K562 (cell line): Measurements from ENCODE around the gene CHN2. TPM values are rescaled to one million over a fixed set of nuclear protein-coding genes. Genes with fewer than 3 reads are reported as not detected.

Experiments used
- ATAC-seq: fragments of 200-7000 bp; cut with Tn5 transposase; 3 replicates; pipeline ENCODE4 v1.9.1; 2020; ENCODE audit warnings: moderate library complexity
- BruUV-seq: library from RNA; stranded (reverse); fragments of 400-500 nt; replicated peaks from 2 replicates; lab custom pipeline; 2021; lab: Mats Ljungman, UMichigan
- CTCF ChIA-PET: fragments of 300-600 bp; formaldehyde crosslinking; extraction: SDS; loops from one replicate; lab custom pipeline; 2021; ENCODE audit warnings: low intra/inter-chr PET ratio; lab: Yijun Ruan, JAX
- POLR2A ChIA-PET: fragments of 300-600, 350-650 bp; sonication (Branson Sonifier 250); formaldehyde crosslinking; extraction: SDS; loops from one replicate; lab custom pipeline; 2021; ENCODE audit warnings: antibody characterized with exemption, inconsistent platforms; lab: Yijun Ruan, JAX
- DNase-seq, 4 experiments: peaks; one replicate each; pipeline versions ENCODE4 v3.0.0 to v3.0.0-alpha.2; 2011 to 2018; ENCODE audit warnings: low spot score in 3 of 4, mixed read lengths in 3 of 4; ENCODE audit errors: extremely low read depth in 1 of 4
- FAIRE-seq: peaks from 2 replicates; lab custom pipeline; 2011; peaks lifted over from hg19 to GRCh38; lab: Jason Lieb, UNC
- H2AFZ ChIP-seq: 2 replicates; pipeline ENCODE4 v1.6.0; 2011; ENCODE audit warnings: low read depth, low read length, control low read depth, inconsistent platforms
- H3K27ac ChIP-seq: fragments of 200-600 bp; 3 replicates; pipeline ENCODE4 v1.8.0; 2011; ENCODE audit warnings: low read depth, mild to moderate bottlenecking, control low read depth, inconsistent platforms, low read length, moderate library complexity, mixed read lengths; ENCODE audit errors: extremely low read depth
- H3K27me3 ChIP-seq, 2 experiments: fragments of 300-600 bp in 1 of 2; 2 replicates in 1 of 2; 3 replicates in 1 of 2; pipeline versions ENCODE4 v1.6.0 to v1.8.0; 2011; ENCODE audit warnings: inconsistent platforms in 2 of 2, low read length in 2 of 2, mild to moderate bottlenecking in 1 of 2, mixed read lengths in 1 of 2, moderate library complexity in 1 of 2; ENCODE audit not compliant: control insufficient read depth in 2 of 2, insufficient read depth in 2 of 2
- H3K36me3 ChIP-seq: fragments of 300-600 bp; 3 replicates; pipeline ENCODE4 v1.8.0; 2011; ENCODE audit warnings: mild to moderate bottlenecking, low read length, inconsistent platforms; ENCODE audit not compliant: control insufficient read depth, insufficient read depth
- H3K4me1 ChIP-seq, 2 experiments: fragments of 200-600 bp in 1 of 2; replicated peaks in 1 of 2; 2 replicates in 1 of 2; 3 replicates in 1 of 2; pipeline versions ENCODE4 v1.5.1 to v1.8.0; 2011; ENCODE audit warnings: inconsistent platforms in 2 of 2, low read length in 2 of 2, mild to moderate bottlenecking in 1 of 2, mixed read lengths in 1 of 2, moderate library complexity in 1 of 2; ENCODE audit not compliant: control insufficient read depth in 2 of 2, insufficient read depth in 2 of 2
- H3K4me2 ChIP-seq: 2 replicates; pipeline ENCODE4 v1.6.1; 2011; ENCODE audit warnings: low read length, control low read depth, inconsistent platforms, mixed read lengths; ENCODE audit not compliant: insufficient read depth
- H3K4me3 ChIP-seq: fragments of 200-600 bp; sonication (generic), shearing (Covaris generic); 2 replicates; pipeline ENCODE4 v1.5.1; 2016; ENCODE audit warnings: control low read depth, inconsistent platforms
- H3K79me2 ChIP-seq: fragments of 200-600 bp; 3 replicates; pipeline ENCODE4 v1.8.0; 2011; ENCODE audit warnings: low read length, inconsistent platforms; ENCODE audit not compliant: control insufficient read depth, insufficient read depth
- H3K9ac ChIP-seq, 2 experiments: 2 replicates each; pipeline versions ENCODE4 v1.6.0 to v1.6.1; 2011; ENCODE audit warnings: low read depth in 2 of 2, low read length in 2 of 2, control low read depth in 1 of 2, inconsistent platforms in 1 of 2, mild to moderate bottlenecking in 1 of 2, mixed read lengths in 1 of 2; ENCODE audit not compliant: insufficient read depth in 1 of 2
- H3K9me1 ChIP-seq: one replicate; pipeline ENCODE4 v1.6.0; 2011; ENCODE audit warnings: inconsistent platforms, mild to moderate bottlenecking, low read length, moderate library complexity; ENCODE audit not compliant: control insufficient read depth, insufficient read depth
- H3K9me3 ChIP-seq: replicated peaks from 2 replicates; pipeline ENCODE4 v1.5.1; 2011; ENCODE audit warnings: low read depth, low read length, inconsistent platforms; ENCODE audit not compliant: control insufficient read depth, insufficient read depth
- H4K20me1 ChIP-seq: replicated peaks from 2 replicates; pipeline ENCODE4 v1.6.1; 2011; ENCODE audit warnings: low read length, inconsistent platforms, mixed read lengths; ENCODE audit not compliant: control insufficient read depth, insufficient read depth
- CEBPG ChIP-seq, 3 experiments: fragments of 200-800 bp in 1 of 3; sonication (Bioruptor generic) in 1 of 3; sonication (generic) in 1 of 3; formaldehyde crosslinking in 1 of 3; IDR thresholded peaks in 2 of 3; conservative IDR thresholded peaks in 1 of 3; 2 replicates each; pipeline versions ENCODE4 v1.6.1 to v1.8.0; 2016 to 2022; ENCODE audit warnings: missing compliant biosample characterization in 2 of 3, missing genetic modification characterization in 2 of 3, mild to moderate bottlenecking in 1 of 3, missing genetic modification reagents in 1 of 3
- GATA2 ChIP-seq: sonication (generic); formaldehyde crosslinking; IDR thresholded peaks from 2 replicates; pipeline ENCODE4 v1.4.0; 2020; ENCODE audit warnings: mild to moderate bottlenecking, missing genetic modification reagents
- HIVEP1 ChIP-seq: fragments of 250-450 bp; sonication (Bioruptor Pico); IDR thresholded peaks from 2 replicates; pipeline ENCODE4 v1.4.0; 2020; ENCODE audit warnings: mild to moderate bottlenecking
- MAFF ChIP-seq: IDR thresholded peaks from 2 replicates; pipeline ENCODE4 v1.6.1; 2012; ENCODE audit warnings: low read length, improper control_type of control experiment
- MAZ ChIP-seq, 2 experiments: fragments of 450-650 bp in 1 of 2; sonication (generic) in 1 of 2; formaldehyde crosslinking; IDR thresholded peaks in 1 of 2; conservative IDR thresholded peaks in 1 of 2; 2 replicates each; pipeline versions ENCODE4 v1.4.0 to v1.5.0; 2020; ENCODE audit warnings: mild to moderate bottlenecking in 1 of 2, missing genetic modification reagents in 1 of 2
- NCOR1 ChIP-seq: fragments of 450-650 bp; IDR thresholded peaks from 2 replicates; pipeline ENCODE4 v1.6.1; 2016; ENCODE audit warnings: mild to moderate bottlenecking, moderate library complexity
- RAD21 ChIP-seq, 2 experiments: fragments of 250-450 bp in 1 of 2; fragments of 450-650 bp in 1 of 2; sonication (Bioruptor Pico) in 1 of 2; formaldehyde crosslinking in 1 of 2; IDR thresholded peaks in 1 of 2; conservative IDR thresholded peaks in 1 of 2; 2 replicates each; pipeline versions ENCODE4 v1.4.0 to v1.8.0; 2020 to 2022; ENCODE audit warnings: mild to moderate bottlenecking in 2 of 2, moderate library complexity in 1 of 2
- SMARCA4 ChIP-seq: fragments of 450-650 bp; IDR thresholded peaks from 2 replicates; pipeline ENCODE4 v1.6.1; 2016
- TAL1 ChIP-seq: fragments of 450-650 bp; IDR thresholded peaks from 2 replicates; pipeline ENCODE4 v1.6.1; 2016; ENCODE audit warnings: mild to moderate bottlenecking
- TCFL5 ChIP-seq: fragments of 250-450 bp; sonication (Bioruptor Pico); conservative IDR thresholded peaks from 2 replicates; pipeline ENCODE4 v1.6.1; 2021; ENCODE audit warnings: mild to moderate bottlenecking, moderate library complexity, matching md5 sums
- XRCC4 ChIP-seq: IDR thresholded peaks from one replicate; pipeline ENCODE4 v1.6.1; 2011; ENCODE audit not compliant: insufficient read depth, insufficient read length; ENCODE audit errors: extremely low read depth
- ZNF184 ChIP-seq: sonication (generic); formaldehyde crosslinking; IDR thresholded peaks from 2 replicates; pipeline ENCODE4 v1.5.0; 2020; ENCODE audit warnings: missing genetic modification reagents
- ZNF696 ChIP-seq: fragments of 250-450 bp; sonication (Bioruptor Pico); conservative IDR thresholded peaks from 2 replicates; pipeline ENCODE4 v1.4.0; 2020; ENCODE audit warnings: mild to moderate bottlenecking, moderate library complexity
- ZNF785 ChIP-seq: fragments of 250-450 bp; sonication (Bioruptor Pico); IDR thresholded peaks from 2 replicates; pipeline ENCODE4 v1.4.0; 2020; ENCODE audit warnings: mild to moderate bottlenecking
- WGBS: fragments of 100-300 bp; shearing (Covaris generic); methylation state at CpG from one replicate; pipeline ENCODE4 v1.1.6; 2016; ENCODE audit warnings: low coverage, mixed read lengths; ENCODE audit not compliant: insufficient coverage; ENCODE audit errors: missing lambda C conversion rate; 5-methylcytosine and 5-hydroxymethylcytosine counted together
- in situ Hi-C: fragments of 300-500 bp; cut with MboI; formaldehyde crosslinking; loops from 4 replicates; pipeline ENCODE4 v1.15.0; 2018; ENCODE audit warnings: inconsistent platforms, mixed read lengths
- intact Hi-C: fragments of 100-400 bp; cut with micrococcal nuclease; formaldehyde crosslinking; loops from 2 replicates; pipeline ENCODE4 v1.14.2; 2022
- polyA plus RNA-seq, 8 experiments: library from polyadenylated mRNA; depleted of rRNA in 4 of 8; stranded (reverse) in 5 of 8; unstranded in 3 of 8; fragments of >200 nt; fragmentation: Nextera tagmentation in 2 of 8; fragmentation: Illumina TruSeq in 1 of 8; extraction: Ambion mirVana in 2 of 8; extraction: Trizol in 1 of 8; gene quantifications; 2 replicates each; pipeline versions ENCODE4 v1.2.1 to v1.2.3, GENCODE V29; 2011 to 2014; ENCODE audit warnings: inconsistent platforms in 1 of 8, missing spikeins in 1 of 8
- total RNA-seq, 7 experiments: library from RNA; depleted of rRNA in 6 of 7; stranded (reverse); fragments of >200 nt in 6 of 7; fragmentation: Illumina TruSeq in 2 of 7; extraction: Trizol in 2 of 7; gene quantifications; 2 replicates each; pipeline versions ENCODE4 v1.2.1 to v1.2.3, GENCODE V29; 2011 to 2021; ENCODE audit warnings: low replicate concordance in 1 of 7
- TF ChIP-seq, protein P1 (sequence below), 2 experiments: fragments of 450-650 bp in 1 of 2; sonication (generic) in 1 of 2; formaldehyde crosslinking; conservative IDR thresholded peaks; 2 replicates each; pipeline versions ENCODE4 v1.4.0 to v1.8.1; 2020 to 2022; ENCODE audit warnings: mild to moderate bottlenecking in 1 of 2, missing genetic modification reagents in 1 of 2
- TF ChIP-seq, protein P2 (sequence below): IDR thresholded peaks from 2 replicates; pipeline ENCODE4 v1.6.1; 2011; ENCODE audit not compliant: insufficient read length; ENCODE audit errors: extremely low read depth
- TF ChIP-seq, protein P3 (sequence below): fragments of 450-650 bp; conservative IDR thresholded peaks from 2 replicates; pipeline ENCODE4 v1.6.1; 2016; ENCODE audit warnings: missing genetic modification characterization, low read depth, mild to moderate bottlenecking, missing compliant biosample characterization, moderate library complexity
- TF ChIP-seq, protein P4 (sequence below): sonication (generic); formaldehyde crosslinking; IDR thresholded peaks from 2 replicates; pipeline ENCODE4 v1.8.0; 2022; ENCODE audit warnings: mild to moderate bottlenecking, missing genetic modification reagents

CHN2 gene
- total and polyA plus RNA-seq, 9 of the 15 experiments (the other 6 are each of a cell fraction or from before 2014, with no cell fraction given): 0.12 to 2.1 (median 0.31) TPM; not detected in 1

DNA sequence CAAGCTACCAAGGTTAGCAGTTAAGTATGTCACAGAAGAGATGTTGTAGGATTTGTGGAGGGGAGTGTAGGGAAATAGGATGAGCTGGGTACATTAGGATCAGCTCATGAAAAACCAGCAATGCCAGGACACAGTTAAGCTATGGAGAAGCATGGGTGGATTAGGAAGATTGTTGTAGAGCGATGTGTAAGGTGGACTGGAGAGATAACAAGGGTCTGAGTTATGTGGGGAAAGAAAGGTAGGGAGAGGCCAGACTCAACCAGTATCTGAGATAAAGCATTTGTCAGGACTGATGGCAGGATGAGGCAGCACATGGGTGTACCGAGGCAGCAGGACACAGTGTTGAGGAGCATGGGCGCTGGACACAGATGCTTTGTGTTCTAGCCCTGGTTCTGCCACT is 283.7 kb downstream of the CHN2 start:
- FAIRE-seq: no peak
- no peak overlapping the region for H3K27ac ChIP-seq
- no peaks in the 10 kb centered on the region for H3K9me1 ChIP-seq
- H3K36me3 ChIP-seq: no peaks in the 10 kb centered on the region
- H3K79me2 ChIP-seq: no peaks in the 10 kb centered on the region
- H2AFZ ChIP-seq: no peak overlapping the region
- no peak overlapping the region for H3K4me2 ChIP-seq
- no peaks in the 10 kb centered on the region for H4K20me1 ChIP-seq
- no peak overlapping the region for H3K4me3 ChIP-seq
- BruUV-seq: no TSS peak
- peak in 2 of 4 experiments; percentile 7 to 12 for DNase-seq
- peaks cover 0 to 6% of the 10 kb centered on the region in 2 experiments; a peak in 2 of 5 replicates for H3K4me1 ChIP-seq
- H3K9ac ChIP-seq: no peak overlapping the region
- ATAC-seq: peak; percentile 33; the same call in 1 of the 3 replicates
- peaks cover 7 to 13% of the 10 kb centered on the region in 2 experiments for H3K27me3 ChIP-seq
- no peaks in the 10 kb centered on the region for H3K9me3 ChIP-seq
- in situ Hi-C loops: no loop called here
- CTCF ChIA-PET: no interaction called here
- POLR2A ChIA-PET: no interaction called here
- WGBS: 0% methylated on average over 2 of the region's 3 CpGs
- intact Hi-C loops: no loop called here
- no peak for TF ChIP-seq MAFF
- no peak for TF ChIP-seq MAZ (CRISPR knock-in tag; conservative IDR thresholded peaks at IDR 0.05 in 1 of 2, IDR thresholded peaks at IDR 0.05 in 1 of 2)
- TF ChIP-seq GATA2 (CRISPR knock-in tag): peak; percentile 55
- no peak for TF ChIP-seq XRCC4
- no peak for TF ChIP-seq ZNF785 (CRISPR knock-in tag)
- TF ChIP-seq, protein P1, sequence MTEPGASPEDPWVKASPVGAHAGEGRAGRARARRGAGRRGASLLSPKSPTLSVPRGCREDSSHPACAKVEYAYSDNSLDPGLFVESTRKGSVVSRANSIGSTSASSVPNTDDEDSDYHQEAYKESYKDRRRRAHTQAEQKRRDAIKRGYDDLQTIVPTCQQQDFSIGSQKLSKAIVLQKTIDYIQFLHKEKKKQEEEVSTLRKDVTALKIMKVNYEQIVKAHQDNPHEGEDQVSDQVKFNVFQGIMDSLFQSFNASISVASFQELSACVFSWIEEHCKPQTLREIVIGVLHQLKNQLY (CRISPR knock-in tag; conservative IDR thresholded peaks at IDR 0.05): no peak
- TF ChIP-seq RAD21 (CRISPR knock-in tag; conservative IDR thresholded peaks at IDR 0.05 in 1 of 2, IDR thresholded peaks at IDR 0.05 in 1 of 2): no peak
- no peak for TF ChIP-seq HIVEP1 (CRISPR knock-in tag)
- TF ChIP-seq TAL1: peak; percentile 50; the same call in 1 of the 2 replicates
- TF ChIP-seq NCOR1: peak; percentile 42; the same call in 1 of the 2 replicates
- no peak for TF ChIP-seq TCFL5
- TF ChIP-seq, protein P2, sequence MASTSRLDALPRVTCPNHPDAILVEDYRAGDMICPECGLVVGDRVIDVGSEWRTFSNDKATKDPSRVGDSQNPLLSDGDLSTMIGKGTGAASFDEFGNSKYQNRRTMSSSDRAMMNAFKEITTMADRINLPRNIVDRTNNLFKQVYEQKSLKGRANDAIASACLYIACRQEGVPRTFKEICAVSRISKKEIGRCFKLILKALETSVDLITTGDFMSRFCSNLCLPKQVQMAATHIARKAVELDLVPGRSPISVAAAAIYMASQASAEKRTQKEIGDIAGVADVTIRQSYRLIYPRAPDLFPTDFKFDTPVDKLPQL: no peak
- TF ChIP-seq ZNF184: no peak
- TF ChIP-seq ZNF696 (CRISPR knock-in tag): no peak
- TF ChIP-seq, protein P3, sequence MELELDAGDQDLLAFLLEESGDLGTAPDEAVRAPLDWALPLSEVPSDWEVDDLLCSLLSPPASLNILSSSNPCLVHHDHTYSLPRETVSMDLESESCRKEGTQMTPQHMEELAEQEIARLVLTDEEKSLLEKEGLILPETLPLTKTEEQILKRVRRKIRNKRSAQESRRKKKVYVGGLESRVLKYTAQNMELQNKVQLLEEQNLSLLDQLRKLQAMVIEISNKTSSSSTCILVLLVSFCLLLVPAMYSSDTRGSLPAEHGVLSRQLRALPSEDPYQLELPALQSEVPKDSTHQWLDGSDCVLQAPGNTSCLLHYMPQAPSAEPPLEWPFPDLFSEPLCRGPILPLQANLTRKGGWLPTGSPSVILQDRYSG (tag): no peak
- no peak for TF ChIP-seq CEBPG (CRISPR knock-in tag; IDR thresholded peaks at IDR 0.05)
- TF ChIP-seq CEBPG (tag; conservative IDR thresholded peaks at IDR 0.05 in 1 of 2, IDR thresholded peaks at IDR 0.05 in 1 of 2): no peak
- TF ChIP-seq SMARCA4: 0 out of 2 replicates have a peak, but pooled peaks have one; percentile 32
- TF ChIP-seq, protein P4, sequence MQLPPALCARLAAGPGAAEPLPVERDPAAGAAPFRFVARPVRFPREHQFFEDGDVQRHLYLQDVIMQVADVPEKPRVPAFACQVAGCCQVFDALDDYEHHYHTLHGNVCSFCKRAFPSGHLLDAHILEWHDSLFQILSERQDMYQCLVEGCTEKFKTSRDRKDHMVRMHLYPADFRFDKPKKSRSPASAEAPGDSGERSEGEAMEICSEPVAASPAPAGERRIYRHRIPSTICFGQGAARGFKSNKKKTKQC (CRISPR knock-in tag): no peak
